GM10248 (cell line): ENCODE data around the gene SLC1A4.
A peak's percentile ranks its signal among the peaks of the same experiment; 100 is the strongest.

ENCODE experiments used
- CTCF ChIA-PET: fragments of 300-600 bp; sonication (Branson Sonifier 250); formaldehyde crosslinking; extraction: SDS; loops from one replicate; lab custom pipeline; 2021; ENCODE audit warnings: antibody characterized with exemption; lab: Yijun Ruan, JAX
- POLR2A ChIA-PET: fragments of 350-650 bp; sonication (Branson Sonifier 250); formaldehyde crosslinking; extraction: SDS; loops from one replicate; lab custom pipeline; 2020; ENCODE audit warnings: antibody characterized with exemption; lab: Yijun Ruan, JAX
- DNase-seq: peaks from one replicate; pipeline ENCODE4 v3.0.0; 2012; ENCODE audit errors: extremely low spot score
- CTCF ChIP-seq: IDR thresholded peaks from 2 replicates; pipeline ENCODE4 v1.5.1; 2012; ENCODE audit warnings: mild to moderate bottlenecking, low read depth; ENCODE audit errors: extremely low read depth, missing control alignments, control extremely low read depth

SLC1A4 gene

GRCh38 chr2:64944484-64944883, 44.7 kb upstream of the SLC1A4 start:
- ChIA-PET POLR2A (no interaction called here), CTCF (interaction anchor here (1.3 to 19.3 kb wide), 6 partner anchors 10 to 26 kb away, joined by 3 to 277 read pairs (median 6); no protein-coding TSS in a partner anchor)
- no peak for TF ChIP-seq CTCF
- DNase-seq, result no peak

DNA sequence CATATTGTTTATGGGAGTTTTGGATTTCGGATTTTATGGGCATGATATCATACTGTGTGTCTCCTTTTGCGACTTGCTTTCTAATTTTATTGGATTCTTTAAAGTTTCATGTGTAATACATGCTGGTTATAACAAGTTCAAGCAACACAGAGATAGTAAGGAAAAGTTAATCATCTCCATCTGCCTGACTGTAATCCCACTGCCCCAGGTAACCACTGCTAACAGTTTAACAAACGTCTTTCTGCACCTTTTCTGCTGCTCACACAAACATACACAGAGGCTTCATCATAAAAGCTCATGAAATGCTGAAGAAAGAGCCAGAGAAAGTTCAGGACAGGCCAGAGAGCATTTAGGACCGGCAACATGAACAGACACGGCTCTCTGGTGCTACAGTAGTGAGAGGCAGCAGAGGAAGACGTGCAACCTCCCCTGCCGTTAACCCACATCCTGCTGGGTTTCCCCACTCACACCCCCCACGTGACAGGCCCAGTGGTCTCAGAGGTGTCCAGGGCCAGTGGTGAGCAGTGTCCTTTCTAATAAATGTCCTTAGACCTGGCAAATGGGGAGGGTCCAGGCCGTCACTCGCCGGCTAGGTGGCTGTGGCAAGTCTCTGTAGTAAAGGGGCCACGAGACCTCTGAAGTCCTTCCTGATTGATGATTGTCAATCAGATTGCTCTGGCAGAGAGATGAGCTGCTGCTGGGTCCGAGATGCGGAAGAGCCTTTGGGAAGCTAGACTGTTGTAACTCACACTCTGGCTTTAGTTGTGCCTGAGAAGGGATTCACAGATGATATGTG, 43.0 kb upstream of the SLC1A4 start:
- no peak for TF ChIP-seq CTCF
- peak; percentile 80 for DNase-seq
- CTCF ChIA-PET, result interaction anchor here (0.8 to 19.3 kb wide), 12 partner anchors 8 to 45 kb away, joined by 3 to 277 read pairs (median 5); no protein-coding TSS in a partner anchor
- POLR2A ChIA-PET, result interaction anchor here (0.6 to 0.8 kb wide), 3 partner anchors 30 to 42 kb away, joined by 3 to 9 read pairs (median 4); no protein-coding TSS in a partner anchor

GRCh38 chr2:64946769-64947247, 42.4 kb upstream of the SLC1A4 start:
- ChIA-PET POLR2A (interaction anchor here (0.7 to 0.8 kb wide), 2 partner anchors 32 to 41 kb away, joined by 3 to 4 read pairs; no protein-coding TSS in a partner anchor), CTCF (interaction anchor here (0.8 to 19.3 kb wide), 8 partner anchors 9 to 49 kb away, joined by 3 to 277 read pairs (median 3); no protein-coding TSS in a partner anchor)
- no peak for DNase-seq
- no peak for TF ChIP-seq CTCF

- CTCF ChIA-PET, result interaction anchor here (0.8 to 19.3 kb wide), 6 partner anchors 10 to 48 kb away, joined by 3 to 277 read pairs (median 4); no protein-coding TSS in a partner anchor
Measured at GRCh38 chr2:64947885-64948284, 41.3 kb upstream of the SLC1A4 start.

GRCh38 chr2:64950226-64951160, 38.7 kb upstream of the SLC1A4 start:
- CTCF ChIA-PET, result interaction anchor here (1.0 to 2.3 kb wide), 2 partner anchors 14 to 32 kb away, joined by 4 to 8 read pairs; no protein-coding TSS in a partner anchor
- POLR2A ChIA-PET, result no interaction called here
- TF ChIP-seq CTCF, result no peak
- DNase-seq, result no peak

More at GRCh38 chr2:64947885-64948284, 41.3 kb upstream of the SLC1A4 start:
- POLR2A ChIA-PET, result no interaction called here
- no peak for DNase-seq
- no peak for TF ChIP-seq CTCF
